Heart left ventricle (tissue), 16 donors: ENCODE results near the gene XCL1. TPM values are rescaled to one million over a fixed set of nuclear protein-coding genes. Genes with fewer than 3 reads are reported as not detected.
"Not testable (repeated sequence)": the region's sequence is repeated elsewhere in the genome, so short reads cannot be mapped to it uniquely, and the experiment has no call there.

ENCODE experiments used
- ATAC-seq, 4 donors: fragments of 200-7000 bp; cut with Tn5 transposase; one replicate each; pipeline ENCODE4 v1.9.1; 2020 to 2022; ENCODE audit warnings: moderate library complexity in 4 of 4, mild to moderate bottlenecking in 3 of 4, moderate number of reproducible peaks in 1 of 4
- DNase-seq, 5 donors: peaks; one replicate each; pipeline ENCODE4 v3.0.0-alpha.2; 2020
- H3K27ac ChIP-seq, 12 donors: fragments of 200-600 bp; sonication (generic) in 4 of 12; one replicate each; pipeline versions ENCODE4 v1.5.0 to v1.8.0; 2016 to 2022; ENCODE audit warnings: mild to moderate bottlenecking in 2 of 12
- H3K27me3 ChIP-seq, 9 donors: fragments of 200-600 bp; sonication (generic) in 2 of 9; one replicate each; pipeline versions ENCODE4 v1.5.1 to v1.8.0; 2016 to 2022; ENCODE audit warnings: mild to moderate bottlenecking in 3 of 9
- H3K36me3 ChIP-seq, 9 donors: fragments of 200-600 bp; sonication (generic) in 2 of 9; one replicate each; pipeline versions ENCODE4 v1.5.0 to v1.8.0; 2018 to 2022; ENCODE audit warnings: mild to moderate bottlenecking in 2 of 9
- H3K4me1 ChIP-seq, 12 donors: fragments of 200-600 bp; sonication (generic) in 4 of 12; one replicate each; pipeline versions ENCODE4 v1.5.0 to v1.8.0; 2016 to 2022; ENCODE audit warnings: mild to moderate bottlenecking in 3 of 12
- H3K4me3 ChIP-seq, 12 donors: fragments of 200-600 bp; sonication (generic) in 4 of 12; one replicate each; pipeline versions ENCODE4 v1.5.0 to v1.8.0; 2017 to 2022; ENCODE audit warnings: mild to moderate bottlenecking in 9 of 12, moderate library complexity in 4 of 12
- H3K9me3 ChIP-seq, 12 donors: fragments of 200-600 bp; sonication (generic) in 4 of 12; one replicate each; pipeline versions ENCODE4 v1.5.0 to v1.8.0; 2016 to 2022; ENCODE audit warnings: mild to moderate bottlenecking in 1 of 12
- POLR2A ChIP-seq, 2 donors: fragments of 450-650 bp; IDR thresholded peaks; one replicate each; pipeline ENCODE4 v1.6.1; 2017; ENCODE audit warnings: antibody characterized with exemption in 2 of 2, mild to moderate bottlenecking in 2 of 2, moderate library complexity in 2 of 2
- WGBS, 4 donors: extraction: QIAGEN DNeasy Blood & Tissue Kit in 2 of 4; methylation state at CpG; one replicate each; pipeline versions ENCODE4 v1.1.5 to v1.1.7; 2013 to 2018; 5-methylcytosine and 5-hydroxymethylcytosine counted together
- intact Hi-C, 10 donors: fragments of 100-400 bp; cut with DNase I; formaldehyde crosslinking; loops; one replicate each; pipeline versions ENCODE4 v1.11.1 to v1.14.2; 2022
- polyA plus RNA-seq, 2 donors: library from polyadenylated mRNA; stranded (reverse); fragments of 200-250 nt; gene quantifications; one replicate each; pipeline ENCODE4 v1.2.3, GENCODE V29; 2013
- total RNA-seq, 9 donors: library from RNA; depleted of rRNA in 2 of 9; stranded (reverse); fragments of >200 nt in 2 of 9; fragmentation: NEBNext Ultra II Directional in 3 of 9; extraction: Animal tissue kit (Norgen Biotek cat#: 25700) in 3 of 9; gene quantifications; one replicate each; pipeline versions ENCODE4 v1.1.0 to v1.2.4, GENCODE V29; 2016 to 2023
- TF ChIP-seq, protein P1 (sequence below), 12 donors: fragments of 200-600 bp; sonication (generic) in 4 of 12; IDR thresholded peaks; one replicate each; pipeline versions ENCODE4 v1.5.0 to v1.8.0; 2018 to 2022; ENCODE audit warnings: antibody characterized with exemption in 12 of 12, mild to moderate bottlenecking in 5 of 12
- donor health status: ischemic (EF 13 %, LVEDD 7.1; RV severe dilation, severe dysfunction).
- donor health status: healthy with polysubstance abuse.
- donor health status: DM: no; HTN: yes; CAD: no.
- donor health status: DM: no; HTN: no; CAD: no.
- donor health status: ischemic (EF 25% LVEDD 6.9; RV normal size, moderate dysfunction).
- donor health status: ischemic (EF 25% LVEDD 5.7; RV mildly dilated, moderate dysfunction).
- donor health status: healthy.
- donor health status: DM: yes; HTN: yes; CAD: no.
- donor health status: ischemic (EF 35%, LVEDD 5.7; RV mildly dilated, moderate dysfunction).
- donor health status: nonischemic (EF 11% LVEDD 7.7; RV severe dilation, severe dysfunction).
- donor health status: DM: yes; HTN: yes; CAD: no.
- donor health status: PGD.
- donor health status: ischemic (EF 29% LVEDD 5.4; RV normal size, mild dysfunction).
- donor health status: nonischemic (EF 23%, LVEDD 6.1; RV moderate dilation, normal function).

XCL1 gene
- total and polyA plus RNA-seq, 11 donors, result 0.14 to 2.3 (median 0.91) TPM; not detected in 5

DNA sequence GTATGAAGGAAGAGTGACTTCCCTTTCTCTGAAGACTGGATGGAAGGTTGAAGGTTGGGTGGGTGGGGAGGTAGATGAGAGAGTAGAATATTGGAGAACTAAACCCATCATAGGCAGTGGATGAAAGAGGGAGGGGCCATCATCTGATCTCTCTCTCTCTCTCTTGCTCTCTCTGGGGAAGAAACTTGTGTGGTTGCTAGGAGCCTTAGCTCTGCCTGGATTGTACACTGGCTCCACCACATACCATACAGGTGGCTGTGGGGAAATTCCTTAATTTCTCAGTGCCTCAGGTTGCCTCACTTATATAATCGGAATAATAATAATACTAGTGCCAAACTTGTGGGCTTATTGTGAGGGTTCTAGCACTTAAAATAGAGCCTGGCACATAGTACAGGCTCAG lies 9.5 kb downstream of the XCL1 start:
- no peaks in the 10 kb centered on the region for H3K27me3 ChIP-seq
- no peaks in the 10 kb centered on the region for H3K36me3 ChIP-seq
- H3K27ac ChIP-seq, result peak overlapping the region in 1 of 12 donors; percentile 36
- intact Hi-C loops, result no loop called here
- peaks cover 0 to 14% (median 0%) of the 10 kb centered on the region in 12 donors for H3K4me1 ChIP-seq
- H3K4me3 ChIP-seq, result no peak overlapping the region
- no peak for ATAC-seq
- H3K9me3 ChIP-seq, result no peaks in the 10 kb centered on the region
- TF ChIP-seq POLR2A (IDR thresholded peaks at IDR 0.05), result no peak
- TF ChIP-seq, protein P1, sequence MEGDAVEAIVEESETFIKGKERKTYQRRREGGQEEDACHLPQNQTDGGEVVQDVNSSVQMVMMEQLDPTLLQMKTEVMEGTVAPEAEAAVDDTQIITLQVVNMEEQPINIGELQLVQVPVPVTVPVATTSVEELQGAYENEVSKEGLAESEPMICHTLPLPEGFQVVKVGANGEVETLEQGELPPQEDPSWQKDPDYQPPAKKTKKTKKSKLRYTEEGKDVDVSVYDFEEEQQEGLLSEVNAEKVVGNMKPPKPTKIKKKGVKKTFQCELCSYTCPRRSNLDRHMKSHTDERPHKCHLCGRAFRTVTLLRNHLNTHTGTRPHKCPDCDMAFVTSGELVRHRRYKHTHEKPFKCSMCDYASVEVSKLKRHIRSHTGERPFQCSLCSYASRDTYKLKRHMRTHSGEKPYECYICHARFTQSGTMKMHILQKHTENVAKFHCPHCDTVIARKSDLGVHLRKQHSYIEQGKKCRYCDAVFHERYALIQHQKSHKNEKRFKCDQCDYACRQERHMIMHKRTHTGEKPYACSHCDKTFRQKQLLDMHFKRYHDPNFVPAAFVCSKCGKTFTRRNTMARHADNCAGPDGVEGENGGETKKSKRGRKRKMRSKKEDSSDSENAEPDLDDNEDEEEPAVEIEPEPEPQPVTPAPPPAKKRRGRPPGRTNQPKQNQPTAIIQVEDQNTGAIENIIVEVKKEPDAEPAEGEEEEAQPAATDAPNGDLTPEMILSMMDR (IDR thresholded peaks at IDR 0.05), result no peak
- DNase-seq, result no peak
- 40 to 94% (median 90%) methylated on average over 1 of the region's 1 CpG for WGBS, 4 donors

DNA sequence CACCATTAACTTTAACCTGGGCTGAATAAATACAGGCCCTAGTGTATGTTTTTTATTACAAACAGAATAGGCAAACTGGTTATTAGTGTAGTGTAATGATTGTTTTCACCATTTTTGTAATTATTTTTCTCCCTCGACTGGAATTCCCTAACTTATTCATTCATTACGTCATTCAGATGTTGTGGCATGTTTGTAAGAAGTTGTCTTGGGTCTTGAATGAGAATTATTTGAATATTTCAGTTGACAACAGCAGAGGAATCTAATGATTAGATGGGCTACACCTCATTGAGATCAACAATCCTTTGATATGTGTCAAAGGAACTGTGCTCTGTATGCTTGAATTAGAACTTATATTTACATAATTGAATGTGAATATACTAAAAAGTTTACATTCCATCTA lies 12.8 kb downstream of the XCL1 start:
- DNase-seq, result no peak
- 79 to 86% (median 82%) methylated on average over 2 of the region's 2 CpGs for WGBS, 4 donors
- no peak for ATAC-seq
- H3K4me3 ChIP-seq, result no peak overlapping the region
- no peak for TF ChIP-seq POLR2A (IDR thresholded peaks at IDR 0.05)
- TF ChIP-seq, protein P1 (IDR thresholded peaks at IDR 0.05), result no peak
- no peaks in the 10 kb centered on the region for H3K9me3 ChIP-seq
- peaks cover 0 to 14% (median 0%) of the 10 kb centered on the region in 12 donors for H3K4me1 ChIP-seq
- no peak overlapping the region for H3K27ac ChIP-seq
- H3K27me3 ChIP-seq, result no peaks in the 10 kb centered on the region
- no peaks in the 10 kb centered on the region for H3K36me3 ChIP-seq
- intact Hi-C loops, result no loop called here

DNA sequence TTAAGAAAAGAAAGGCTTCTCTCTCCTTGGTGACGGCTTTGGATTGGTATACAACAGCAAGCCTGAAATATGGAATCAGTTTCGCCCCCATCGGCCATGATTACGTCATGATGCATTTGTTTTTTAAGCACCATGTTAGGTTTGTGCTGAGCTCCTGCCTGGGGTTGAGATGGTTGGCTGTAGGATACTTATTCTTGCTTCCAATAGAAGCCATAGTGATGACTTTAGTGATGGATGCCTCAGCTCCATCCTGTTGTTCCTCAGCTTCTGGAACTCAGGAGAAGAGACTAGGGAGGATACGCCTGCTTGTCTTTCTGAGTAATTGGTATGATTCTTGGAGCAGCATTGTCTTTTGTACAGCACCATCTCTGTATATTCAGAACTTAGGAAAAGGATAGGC lies 14.7 kb downstream of the XCL1 start:
- Histone ChIP-seq H3K4me1 (no peaks in the 10 kb centered on the region), H3K9me3 (peaks cover 0 to 5% (median 0%) of the 10 kb centered on the region in 12 donors), H3K36me3 (no peaks in the 10 kb centered on the region), H3K27ac (no peak overlapping the region), H3K4me3 (no peak overlapping the region), H3K27me3 (no peaks in the 10 kb centered on the region)
- WGBS, 4 donors, result 87 to 95% (median 93%) methylated on average over 5 of the region's 5 CpGs
- no peak for TF ChIP-seq POLR2A (IDR thresholded peaks at IDR 0.05)
- TF ChIP-seq, protein P1 (IDR thresholded peaks at IDR 0.05), result no peak
- ATAC-seq (no peak), DNase-seq (no peak)
- intact Hi-C loops, result no loop called here

DNA sequence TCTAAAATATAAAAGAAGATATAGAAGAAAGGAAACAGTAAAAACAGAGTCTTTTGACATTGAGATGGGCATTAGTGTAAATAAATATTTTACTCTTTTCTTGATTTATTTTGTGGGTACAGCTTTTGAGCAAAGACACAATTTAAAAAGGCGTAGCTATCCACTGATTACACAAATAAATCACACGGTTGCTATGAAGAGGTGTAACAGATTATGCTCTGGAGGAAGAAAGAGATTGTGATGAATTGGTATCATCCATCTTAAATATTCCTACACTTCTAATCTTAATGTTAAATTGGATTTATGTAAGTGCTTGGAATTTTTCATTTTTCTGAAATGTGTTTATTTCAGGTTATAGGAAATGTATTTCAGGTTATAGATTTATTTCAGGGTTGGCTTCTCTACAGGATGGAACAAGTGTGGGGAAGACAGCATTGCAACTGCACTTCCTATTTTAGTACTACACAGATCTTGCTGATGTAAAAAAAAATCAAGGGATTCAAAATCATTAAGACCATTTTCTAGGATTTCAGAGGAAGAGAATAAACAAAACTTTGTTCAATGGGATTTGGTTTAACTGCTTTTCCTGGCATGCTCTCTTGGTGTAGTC lies 15.3 kb downstream of the XCL1 start:
- intact Hi-C loops, result no loop called here
- TF ChIP-seq, protein P1 (IDR thresholded peaks at IDR 0.05), result no peak
- no peak for TF ChIP-seq POLR2A (IDR thresholded peaks at IDR 0.05)
- Histone ChIP-seq H3K4me3 (no peak overlapping the region), H3K27me3 (no peaks in the 10 kb centered on the region), H3K4me1 (no peaks in the 10 kb centered on the region), H3K9me3 (peaks cover 0 to 9% (median 0%) of the 10 kb centered on the region in 12 donors), H3K36me3 (no peaks in the 10 kb centered on the region), H3K27ac (no peak overlapping the region)
- 75 to 81% (median 76%) methylated on average over 2 of the region's 2 CpGs for WGBS, 4 donors
- DNase-seq, result no peak
- ATAC-seq, result no peak

DNA sequence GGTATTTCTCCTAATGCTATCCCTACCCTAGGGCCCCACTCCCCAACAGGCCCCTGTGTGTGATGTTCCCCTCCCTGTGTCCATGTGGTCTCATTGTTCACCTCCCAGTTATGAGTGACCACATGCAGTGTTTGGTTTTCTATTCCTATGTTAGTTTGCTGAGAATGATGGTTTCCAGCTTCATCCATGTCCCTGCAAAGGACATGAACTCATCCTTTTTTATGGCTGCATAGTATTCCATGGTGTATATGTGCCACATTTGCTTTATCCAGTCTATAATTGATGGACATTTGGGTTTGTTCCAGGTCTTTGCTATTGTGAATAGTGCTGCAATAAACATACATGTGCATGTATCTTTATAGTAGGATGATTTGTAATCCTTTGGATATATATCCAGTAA lies 19.0 kb downstream of the XCL1 start:
- H3K4me3 ChIP-seq, intact Hi-C loops, DNase-seq, H3K27me3 ChIP-seq, H3K27ac ChIP-seq, H3K36me3 ChIP-seq, H3K4me1 ChIP-seq, ATAC-seq: not testable (repeated sequence)
- H3K9me3 ChIP-seq, result peaks cover 0 to 14% (median 0%) of the 10 kb centered on the region in 12 donors
